GM12872 (cell line): ENCODE results near the gene PIGP.

ENCODE experiments used
- TF ChIP-seq, protein P1 (sequence below): IDR thresholded peaks from 3 replicates; pipeline ENCODE4 v1.5.1; 2011; ENCODE audit warnings: low read depth, mild to moderate bottlenecking, low read length, moderate library complexity; ENCODE audit not compliant: insufficient read depth

The PIGP gene

GRCh38 chr21:37045556-37045955 lies 27.3 kb downstream of the PIGP start:
- TF ChIP-seq, protein P1, sequence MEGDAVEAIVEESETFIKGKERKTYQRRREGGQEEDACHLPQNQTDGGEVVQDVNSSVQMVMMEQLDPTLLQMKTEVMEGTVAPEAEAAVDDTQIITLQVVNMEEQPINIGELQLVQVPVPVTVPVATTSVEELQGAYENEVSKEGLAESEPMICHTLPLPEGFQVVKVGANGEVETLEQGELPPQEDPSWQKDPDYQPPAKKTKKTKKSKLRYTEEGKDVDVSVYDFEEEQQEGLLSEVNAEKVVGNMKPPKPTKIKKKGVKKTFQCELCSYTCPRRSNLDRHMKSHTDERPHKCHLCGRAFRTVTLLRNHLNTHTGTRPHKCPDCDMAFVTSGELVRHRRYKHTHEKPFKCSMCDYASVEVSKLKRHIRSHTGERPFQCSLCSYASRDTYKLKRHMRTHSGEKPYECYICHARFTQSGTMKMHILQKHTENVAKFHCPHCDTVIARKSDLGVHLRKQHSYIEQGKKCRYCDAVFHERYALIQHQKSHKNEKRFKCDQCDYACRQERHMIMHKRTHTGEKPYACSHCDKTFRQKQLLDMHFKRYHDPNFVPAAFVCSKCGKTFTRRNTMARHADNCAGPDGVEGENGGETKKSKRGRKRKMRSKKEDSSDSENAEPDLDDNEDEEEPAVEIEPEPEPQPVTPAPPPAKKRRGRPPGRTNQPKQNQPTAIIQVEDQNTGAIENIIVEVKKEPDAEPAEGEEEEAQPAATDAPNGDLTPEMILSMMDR, result no peak

- TF ChIP-seq, protein P1, result no peak
These were observed 27.7 kb downstream of the PIGP start for GRCh38 chr21:37045149-37045548.

- TF ChIP-seq, protein P1, result no peak
These were observed 28.2 kb downstream of the PIGP start for GRCh38 chr21:37044643-37045042.

DNA sequence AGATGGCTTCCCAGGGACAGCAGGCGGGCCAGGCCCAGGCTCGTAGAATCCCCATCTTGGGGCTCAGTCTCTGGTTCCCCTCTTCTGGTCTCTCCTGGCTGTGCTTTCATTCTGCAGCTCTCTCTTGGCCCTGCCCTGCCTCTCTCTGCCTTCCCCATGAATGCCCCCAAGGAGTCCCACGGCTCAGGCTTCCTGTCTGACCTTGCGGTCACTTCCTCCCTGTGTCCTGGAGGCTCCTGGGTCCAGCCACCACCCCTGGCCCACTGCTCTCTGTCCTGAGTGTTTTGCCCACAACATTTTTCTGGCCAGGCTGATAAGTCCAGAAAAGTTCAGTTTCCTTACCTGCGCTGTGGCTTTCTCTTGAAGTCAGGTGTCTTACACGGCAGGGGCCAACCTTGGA lies 29.1 kb downstream of the PIGP start:
- TF ChIP-seq, protein P1, result no peak

DNA sequence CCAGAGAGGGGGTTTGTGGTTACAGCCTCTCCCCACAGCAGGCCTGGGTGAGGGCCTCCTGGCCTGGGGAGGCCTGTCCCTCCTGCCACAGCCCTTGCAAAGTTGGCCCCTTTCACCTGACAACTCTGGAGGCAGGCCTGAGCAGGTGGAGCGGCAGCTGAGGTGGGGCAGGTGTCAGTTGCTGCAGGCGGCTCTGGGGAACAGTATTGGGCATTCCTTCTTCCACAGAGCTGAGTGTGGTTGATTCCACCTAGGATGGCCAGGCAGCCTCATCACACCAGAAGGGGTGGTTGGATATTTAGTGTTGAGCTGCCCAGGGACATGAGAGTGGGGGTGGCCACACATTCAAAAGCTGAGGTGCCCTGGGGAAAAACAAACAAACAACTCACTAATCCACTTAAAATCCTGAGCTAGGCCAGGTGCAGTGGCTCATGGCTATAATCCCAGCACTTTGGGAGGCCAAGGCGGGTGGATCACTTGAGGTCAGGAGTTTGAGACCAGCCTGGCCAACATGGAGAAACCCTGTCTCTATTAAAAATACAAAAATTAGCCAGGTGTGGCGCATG lies 31.1 kb downstream of the PIGP start:
- TF ChIP-seq, protein P1, result no peak

DNA sequence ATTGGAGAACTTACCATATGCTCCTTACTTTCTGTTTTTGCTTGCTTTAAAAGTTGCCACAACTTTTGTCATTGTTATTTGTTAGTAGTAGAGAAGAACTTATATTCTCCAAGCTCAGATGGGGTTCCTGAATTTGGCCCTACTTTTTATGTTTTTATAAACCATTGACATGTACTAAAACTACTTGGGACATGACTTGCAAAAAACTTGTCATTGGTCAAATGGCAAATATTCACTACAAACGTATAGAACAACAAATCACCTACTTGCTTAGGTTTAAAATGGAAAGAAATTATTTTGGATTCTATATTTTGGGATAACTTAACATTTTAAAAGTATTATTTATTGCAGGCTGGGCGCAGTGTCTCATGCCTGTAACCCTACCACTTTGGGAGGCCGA lies 32.7 kb downstream of the PIGP start:
- TF ChIP-seq, protein P1, result no peak

DNA sequence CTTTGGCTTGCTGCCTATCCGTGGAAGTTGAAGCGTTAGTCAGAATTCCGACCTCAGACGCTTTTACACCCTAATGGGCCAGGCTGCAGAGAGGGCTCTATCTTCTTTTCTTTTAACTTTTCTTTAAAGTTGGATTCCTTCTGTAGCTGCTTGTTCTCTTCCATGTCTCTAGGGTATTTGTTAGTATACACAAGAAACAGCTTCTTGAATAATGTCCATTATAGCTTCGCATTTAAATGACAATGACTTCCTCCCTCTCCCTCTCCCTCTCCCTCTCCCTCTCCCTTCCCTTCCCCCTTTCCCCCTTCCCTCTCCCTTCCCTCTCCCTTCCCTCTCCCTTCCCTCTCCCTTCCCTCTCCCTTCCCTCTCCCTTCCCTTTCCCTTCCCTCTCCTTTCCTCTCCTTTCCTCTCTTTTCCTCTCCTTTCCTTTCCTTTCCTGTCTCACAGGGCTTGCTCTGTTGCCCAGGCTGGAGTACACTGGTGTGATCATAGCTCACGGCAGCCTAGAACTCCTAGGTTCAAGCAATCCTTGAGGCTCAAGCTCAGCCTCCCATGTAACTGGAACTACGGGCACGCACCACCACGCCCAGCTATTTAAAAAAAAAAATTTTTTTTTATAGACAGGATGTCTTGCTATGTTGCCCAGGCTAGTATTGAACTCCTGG lies 33.3 kb downstream of the PIGP start:
- TF ChIP-seq, protein P1, result no peak
